DMS53 treated with DMSO at 0.1 percent for 48 hours (cell line): ENCODE data around the gene FGF13.

Experiments
- DNase-seq: peaks from one replicate; lab custom pipeline; 2025; ENCODE audit not compliant: unreplicated experiment; lab: John Stamatoyannopoulos, UW

The FGF13 gene

DNA sequence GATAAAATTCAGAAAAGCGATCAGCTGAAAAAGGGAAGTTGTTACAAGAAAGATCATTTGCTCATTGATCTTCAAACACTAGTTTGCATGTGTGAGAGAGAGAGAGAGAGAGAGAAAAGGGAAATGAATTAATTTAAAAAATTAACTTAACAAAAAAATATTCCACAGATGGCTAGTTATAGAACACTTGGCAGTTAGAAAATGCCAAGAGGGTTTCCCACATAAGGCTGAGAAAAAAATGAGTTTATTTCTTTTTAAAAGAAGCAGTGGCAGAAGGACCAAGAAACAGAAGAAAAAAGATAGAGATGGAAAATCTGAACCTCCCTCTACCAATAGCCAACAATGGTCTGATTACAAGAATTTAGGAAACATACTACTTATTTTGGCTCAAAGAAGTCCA, 47.1 kb downstream of the FGF13 start:
- DNase-seq = no peak

- no peak for DNase-seq
Observed at GRCh38 chrX:138664016-138664415, 47.5 kb downstream of the FGF13 start.

GRCh38 chrX:138651494-138651893, 60.0 kb downstream of the FGF13 start:
- DNase-seq = no peak

DNA sequence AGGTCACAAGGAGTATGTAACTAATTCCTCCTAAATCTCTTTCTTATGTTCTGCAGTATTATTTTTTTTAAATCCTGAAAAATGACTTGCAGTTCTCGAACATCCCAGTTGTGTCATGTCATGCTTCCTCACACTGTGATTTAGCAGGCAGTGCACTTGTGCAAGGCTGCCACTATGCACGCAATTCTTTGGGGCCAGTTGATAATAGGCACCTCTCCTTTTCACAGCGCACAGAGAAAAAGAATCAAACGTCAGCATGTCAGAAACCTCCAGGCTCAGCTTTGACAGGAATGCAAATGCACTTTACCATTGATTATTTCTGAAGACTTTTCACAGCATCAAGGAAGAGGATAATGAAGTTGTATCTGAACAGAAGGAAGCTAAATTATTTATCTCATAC, 62.9 kb downstream of the FGF13 start:
- no peak for DNase-seq

DNA sequence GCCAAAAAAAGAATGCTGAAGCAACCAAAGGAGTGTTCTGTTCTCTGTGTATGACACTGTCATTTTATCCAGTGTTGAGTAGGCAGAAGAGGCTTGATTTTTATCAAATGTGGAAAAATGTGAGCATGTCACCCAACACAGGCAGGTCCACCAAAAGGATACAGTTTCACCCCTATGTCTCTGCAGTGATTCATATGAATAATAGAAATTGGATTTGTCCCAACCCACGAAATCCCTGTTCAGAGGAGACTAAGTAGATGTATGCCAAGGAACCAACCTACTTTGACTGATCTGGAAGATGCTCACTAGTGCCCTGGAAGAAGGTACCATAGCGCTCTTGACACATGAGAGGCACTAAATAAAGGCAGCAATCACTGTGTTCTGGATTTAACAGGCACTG, 72.5 kb downstream of the FGF13 start:
- DNase-seq = no peak
